Measurements from ENCODE around the gene TEX44. TPM values are rescaled to one million over a fixed set of nuclear protein-coding genes. Genes with fewer than 3 reads are reported as not detected.
A peak's percentile ranks its signal among the peaks of the same experiment; 100 is the strongest.

The TEX44 gene
- total and polyA plus RNA-seq, 8 donors: not detected

- DNase-seq: no peak
- intact Hi-C loops (cut with DNase I): loop anchor here in 2 of 3 donors (5.0 to 10.0 kb wide), 2 partner anchors 56 to 109 kb away; no protein-coding TSS in a partner anchor
These were observed 23.6 kb downstream of the TEX44 start for GRCh38 chr2:231616296-231616695.

GRCh38 chr2:231617059-231617926 lies 24.6 kb downstream of the TEX44 start:
- WGBS, 2 donors: 62 to 67% methylated on average over 13 of the region's 13 CpGs
- no peak overlapping the region for H3K27ac ChIP-seq
- TF ChIP-seq CTCF (IDR thresholded peaks at IDR 0.05): no peak
- no peaks in the 10 kb centered on the region for H3K9me3 ChIP-seq
- FAIRE-seq (no peak), DNase-seq (no peak), ATAC-seq (no peak)
- H3K4me3 ChIP-seq: no peak overlapping the region
- no peaks in the 10 kb centered on the region for H3K27me3 ChIP-seq
- H3K4me1 ChIP-seq: peaks cover 12 to 14% (median 14%) of the 10 kb centered on the region in 3 donors
- H3K36me3 ChIP-seq: no peaks in the 10 kb centered on the region
- intact Hi-C loops (cut with DNase I): loop anchor here in 2 of 3 donors (5.0 to 10.0 kb wide), 2 partner anchors 55 to 108 kb away; no protein-coding TSS in a partner anchor

More at GRCh38 chr2:231616296-231616695, 23.6 kb downstream of the TEX44 start:
- Histone ChIP-seq H3K9me3 (no peaks in the 10 kb centered on the region), H3K4me3 (no peak overlapping the region), H3K4me1 (peaks cover 19 to 20% (median 20%) of the 10 kb centered on the region in 3 donors), H3K27ac (no peak overlapping the region), H3K27me3 (no peaks in the 10 kb centered on the region), H3K36me3 (no peaks in the 10 kb centered on the region)
- FAIRE-seq (no peak), ATAC-seq (no peak)
- WGBS, 2 donors: 89 to 95% methylated on average over 4 of the region's 4 CpGs
- TF ChIP-seq CTCF (IDR thresholded peaks at IDR 0.05): no peak

- WGBS, 2 donors: 35 to 37% methylated on average over 22 to 25 of the region's 25 CpGs
- FAIRE-seq (no peak), ATAC-seq (peak in 3 of 4 donors; percentile 25 to 59 (median 41)), DNase-seq (no peak)
- intact Hi-C loops (cut with DNase I): no loop called here
- no peak overlapping the region for H3K4me3 ChIP-seq
- no peaks in the 10 kb centered on the region for H3K27me3 ChIP-seq
- no peak overlapping the region for H3K27ac ChIP-seq
- H3K4me1 ChIP-seq: no peaks in the 10 kb centered on the region
- no peaks in the 10 kb centered on the region for H3K9me3 ChIP-seq
- no peaks in the 10 kb centered on the region for H3K36me3 ChIP-seq
- TF ChIP-seq CTCF (IDR thresholded peaks at IDR 0.05): no peak
These were observed 28.6 kb downstream of the TEX44 start for GRCh38 chr2:231621051-231621879.

GRCh38 chr2:231622963-231623362 lies 30.3 kb downstream of the TEX44 start:
- Histone ChIP-seq H3K27me3 (no peaks in the 10 kb centered on the region), H3K4me1 (no peaks in the 10 kb centered on the region), H3K4me3 (no peak overlapping the region), H3K27ac (no peak overlapping the region), H3K9me3 (no peaks in the 10 kb centered on the region), H3K36me3 (no peaks in the 10 kb centered on the region)
- DNase-seq: no peak
- intact Hi-C loops (cut with DNase I): no loop called here
- WGBS, 2 donors: 86 to 91% methylated on average over 10 of the region's 10 CpGs
- no peak for TF ChIP-seq CTCF (IDR thresholded peaks at IDR 0.05)
- no peak for ATAC-seq
- FAIRE-seq: no peak
